Stimulated activated CD4-positive, alpha-beta T cell treated with anti-CD3 and anti-CD28 coated beads, Interleukin-2, amount 100 ng/mL, for 48 hours (primary cell): Measurements from ENCODE around the gene PCOLCE2.

Experiments
- DNase-seq, 2 donors: peaks; one replicate each; pipeline ENCODE4 v3.0.0-alpha.2; 2020

The PCOLCE2 gene

GRCh38 chr3:142888481-142889211 is at the start of gene PCOLCE2:
PCOLCE2 (minus strand) TSS chr3:142889083; CDS start chr3:142888896, 187 bp downstream.
- peak in 1 of 2 donors; percentile 12 for DNase-seq

GRCh38 chr3:142935963-142936362 is 47.1 kb upstream of the PCOLCE2 start:
- DNase-seq: no peak

- no peak for DNase-seq
Observed at GRCh38 chr3:142934887-142935269, 46.0 kb upstream of the PCOLCE2 start.

GRCh38 chr3:142934128-142934886 is 45.4 kb upstream of the PCOLCE2 start:
- no peak for DNase-seq

GRCh38 chr3:142931222-142931621 is 42.3 kb upstream of the PCOLCE2 start:
- no peak for DNase-seq

GRCh38 chr3:142930463-142930862 is 41.6 kb upstream of the PCOLCE2 start:
- no peak for DNase-seq

GRCh38 chr3:142929890-142930289 is 41.0 kb upstream of the PCOLCE2 start:
- no peak for DNase-seq

GRCh38 chr3:142929109-142929508 is 40.2 kb upstream of the PCOLCE2 start:
- peak; percentile 23 to 28 for DNase-seq

GRCh38 chr3:142926368-142926944 is 37.6 kb upstream of the PCOLCE2 start:
- DNase-seq: no peak

- no peak for DNase-seq
Observed at GRCh38 chr3:142925140-142925539, 36.3 kb upstream of the PCOLCE2 start.

GRCh38 chr3:142923694-142924093 is 34.8 kb upstream of the PCOLCE2 start:
- no peak for DNase-seq

GRCh38 chr3:142916605-142917004 is 27.7 kb upstream of the PCOLCE2 start:
- DNase-seq: no peak

- no peak for DNase-seq
Observed at GRCh38 chr3:142915636-142916035, 26.8 kb upstream of the PCOLCE2 start.

- DNase-seq: no peak
Observed at GRCh38 chr3:142914286-142914811, 25.5 kb upstream of the PCOLCE2 start.

GRCh38 chr3:142913432-142913831 is 24.5 kb upstream of the PCOLCE2 start:
- DNase-seq: no peak

GRCh38 chr3:142912402-142913172 is 23.7 kb upstream of the PCOLCE2 start:
- no peak for DNase-seq

- DNase-seq: no peak
Observed at GRCh38 chr3:142910280-142910679, 21.4 kb upstream of the PCOLCE2 start.

GRCh38 chr3:142909282-142909681 is 20.4 kb upstream of the PCOLCE2 start:
- DNase-seq: no peak

- no peak for DNase-seq
Observed at GRCh38 chr3:142907996-142908395, 19.1 kb upstream of the PCOLCE2 start.

- no peak for DNase-seq
Observed at GRCh38 chr3:142904639-142905436, 16.0 kb upstream of the PCOLCE2 start.

- DNase-seq: no peak
Observed at GRCh38 chr3:142902356-142902755, 13.5 kb upstream of the PCOLCE2 start.
